HG03108 (cell line): Measurements from ENCODE around the gene AURKAIP1.
"Not testable (repeated sequence)": the region's sequence is repeated elsewhere in the genome, so short reads cannot be mapped to it uniquely, and the experiment has no call there.

Source experiments
- ATAC-seq: cut with Tn5 transposase; IDR thresholded peaks from one replicate; pipeline ENCODE4 v1.9.1; 2021; ENCODE audit warnings: moderate library complexity; ENCODE audit not compliant: unreplicated experiment

Gene AURKAIP1

GRCh38 chr1:1374929-1375662 is at the start of gene AURKAIP1:
Gene AURKAIP1, minus strand, starts transcription at chr1:1375207. Its CDS starts 451 bp downstream, at chr1:1374756.
- ATAC-seq: peak; percentile 84

- ATAC-seq: no peak
Observed at GRCh38 chr1:1424707-1425106, 49.7 kb upstream of the AURKAIP1 start.

GRCh38 chr1:1423245-1423597 is 48.2 kb upstream of the AURKAIP1 start:
- ATAC-seq: no peak

- no peak for ATAC-seq
Observed at GRCh38 chr1:1422465-1423244, 47.6 kb upstream of the AURKAIP1 start.

GRCh38 chr1:1421907-1422464 is 47.0 kb upstream of the AURKAIP1 start:
- no peak for ATAC-seq

GRCh38 chr1:1421147-1421906 is 46.3 kb upstream of the AURKAIP1 start, which contains the start of gene ANKRD65:
Gene ANKRD65, minus strand, starts transcription at chr1:1421276. Its CDS starts 271 bp downstream, at chr1:1421005.
- ATAC-seq: no peak

GRCh38 chr1:1420654-1421141 is 45.7 kb upstream of the AURKAIP1 start:
- ATAC-seq: no peak

- no peak for ATAC-seq
Observed at GRCh38 chr1:1419813-1420653, 45.0 kb upstream of the AURKAIP1 start.

GRCh38 chr1:1419363-1419812 is 44.4 kb upstream of the AURKAIP1 start:
- no peak for ATAC-seq

GRCh38 chr1:1418464-1419362 is 43.7 kb upstream of the AURKAIP1 start:
- no peak for ATAC-seq

- not testable (repeated sequence) for ATAC-seq
Observed at GRCh38 chr1:1417825-1418463, 42.9 kb upstream of the AURKAIP1 start.

- not testable (repeated sequence) for ATAC-seq
Observed at GRCh38 chr1:1417396-1417795, 42.4 kb upstream of the AURKAIP1 start.

GRCh38 chr1:1415751-1416150 is 40.7 kb upstream of the AURKAIP1 start:
- no peak for ATAC-seq

- ATAC-seq: not testable (repeated sequence)
Observed at GRCh38 chr1:1412311-1412902, 37.4 kb upstream of the AURKAIP1 start.

GRCh38 chr1:1411626-1412025 is 36.6 kb upstream of the AURKAIP1 start:
- ATAC-seq: no peak

GRCh38 chr1:1410238-1410637 is 35.2 kb upstream of the AURKAIP1 start:
- not testable (repeated sequence) for ATAC-seq

GRCh38 chr1:1407636-1408318 is 32.8 kb upstream of the AURKAIP1 start:
- peak; percentile 6 for ATAC-seq
